Bone marrow (tissue), 2 donors: Measurements from ENCODE around the gene AZU1.
A peak's percentile ranks its signal among the peaks of the same experiment; 100 is the strongest.
"Not testable (repeated sequence)": the region's sequence is repeated elsewhere in the genome, so short reads cannot be mapped to it uniquely, and the experiment has no call there.

ENCODE experiments used
- DNase-seq, 2 donors: peaks; one replicate each; lab custom pipeline; 2025; lab: John Stamatoyannopoulos, UW

The AZU1 gene

DNA sequence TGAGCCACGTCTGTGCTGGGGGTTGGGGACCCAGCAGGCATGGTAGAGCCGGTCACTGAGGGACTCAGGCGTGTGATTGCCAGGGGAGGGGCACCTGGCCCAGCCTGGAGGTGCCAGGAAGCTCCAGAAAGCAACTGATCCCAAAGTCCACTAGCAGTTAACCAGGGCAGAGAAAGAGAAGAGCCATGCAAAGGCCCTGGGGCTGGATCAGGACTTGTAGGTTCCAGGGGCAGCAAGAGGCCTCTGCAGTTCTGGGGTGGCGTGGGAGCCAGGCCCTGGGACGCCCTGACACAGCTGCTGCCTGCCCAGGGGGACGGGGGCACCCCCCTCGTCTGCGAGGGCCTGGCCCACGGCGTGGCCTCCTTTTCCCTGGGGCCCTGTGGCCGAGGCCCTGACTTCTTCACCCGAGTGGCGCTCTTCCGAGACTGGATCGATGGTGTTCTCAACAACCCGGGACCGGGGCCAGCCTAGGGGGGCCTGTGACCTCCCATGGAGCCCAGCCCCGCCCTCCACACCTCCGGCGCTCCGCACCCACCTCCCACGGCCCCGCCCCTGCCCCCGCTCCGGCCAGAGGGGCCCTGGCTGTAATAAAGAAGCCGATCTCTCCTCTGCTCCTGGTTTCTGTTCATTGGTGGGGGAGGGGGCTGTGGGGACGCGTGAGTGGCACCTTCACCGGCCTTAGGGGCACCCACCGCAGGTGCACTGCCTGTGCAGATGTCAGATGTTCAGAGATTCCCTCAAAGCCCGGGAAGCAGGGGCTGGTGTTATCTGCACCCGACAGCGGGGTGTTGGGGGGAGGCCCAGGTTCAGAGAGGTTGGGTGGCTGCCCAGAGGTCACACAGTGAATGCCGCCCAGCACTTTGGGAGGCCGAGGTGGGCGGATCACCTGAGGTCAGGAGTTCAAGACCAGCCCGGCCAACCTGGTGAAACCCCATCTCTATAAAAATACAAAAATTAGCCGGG lies 4.1 kb downstream of the AZU1 start:
- DNase-seq = no peak

DNA sequence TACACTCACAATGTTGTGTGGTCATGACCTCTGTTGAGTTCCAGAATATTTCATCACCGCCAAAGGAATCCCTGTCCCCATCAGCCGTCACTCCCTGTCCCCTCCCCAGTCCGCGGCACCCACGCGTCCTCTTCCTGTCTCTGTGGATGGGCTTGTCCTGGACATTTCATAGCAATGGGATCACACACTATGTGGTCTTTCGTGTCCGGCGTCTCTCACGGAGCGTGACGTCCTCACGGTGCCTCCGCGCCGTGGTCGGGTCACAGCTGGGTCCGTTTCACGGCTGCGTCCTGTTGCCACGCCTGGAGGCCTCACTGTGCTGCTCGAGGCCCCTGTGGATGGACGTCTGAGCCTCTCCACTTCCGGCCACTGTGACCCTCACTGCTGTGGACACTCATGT lies 6.6 kb downstream of the AZU1 start:
- no peak for DNase-seq

DNA sequence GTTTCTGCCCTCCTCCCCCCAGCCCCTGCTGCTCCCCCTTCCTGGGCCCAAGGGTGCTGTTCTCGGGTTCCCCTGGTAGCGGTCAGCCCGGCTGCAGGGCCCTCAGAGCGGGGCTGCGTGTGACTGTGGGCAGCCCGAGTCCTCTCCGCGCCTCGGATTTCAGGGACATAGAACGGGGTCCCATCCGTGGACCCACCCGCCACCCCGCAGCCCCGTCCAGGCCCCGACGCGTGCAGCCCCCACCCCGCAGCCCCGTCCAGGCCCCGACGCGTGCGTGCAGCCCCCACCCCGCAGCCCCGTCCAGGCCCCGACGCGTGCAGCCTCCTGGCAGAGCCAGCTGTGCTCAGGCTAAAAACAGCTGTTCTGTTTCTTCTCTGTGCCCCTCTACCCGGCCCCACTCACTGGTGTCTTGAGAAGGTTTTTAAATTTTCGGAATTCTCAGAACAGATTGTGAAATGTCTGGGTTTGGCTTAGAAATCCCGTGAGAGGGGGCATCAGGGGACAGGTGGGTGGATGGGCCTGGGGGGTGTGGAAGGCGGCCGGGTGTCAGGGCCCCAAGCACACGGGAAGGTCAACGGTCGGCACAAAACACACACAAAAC lies 7.7 kb downstream of the AZU1 start:
- no peak for DNase-seq

DNA sequence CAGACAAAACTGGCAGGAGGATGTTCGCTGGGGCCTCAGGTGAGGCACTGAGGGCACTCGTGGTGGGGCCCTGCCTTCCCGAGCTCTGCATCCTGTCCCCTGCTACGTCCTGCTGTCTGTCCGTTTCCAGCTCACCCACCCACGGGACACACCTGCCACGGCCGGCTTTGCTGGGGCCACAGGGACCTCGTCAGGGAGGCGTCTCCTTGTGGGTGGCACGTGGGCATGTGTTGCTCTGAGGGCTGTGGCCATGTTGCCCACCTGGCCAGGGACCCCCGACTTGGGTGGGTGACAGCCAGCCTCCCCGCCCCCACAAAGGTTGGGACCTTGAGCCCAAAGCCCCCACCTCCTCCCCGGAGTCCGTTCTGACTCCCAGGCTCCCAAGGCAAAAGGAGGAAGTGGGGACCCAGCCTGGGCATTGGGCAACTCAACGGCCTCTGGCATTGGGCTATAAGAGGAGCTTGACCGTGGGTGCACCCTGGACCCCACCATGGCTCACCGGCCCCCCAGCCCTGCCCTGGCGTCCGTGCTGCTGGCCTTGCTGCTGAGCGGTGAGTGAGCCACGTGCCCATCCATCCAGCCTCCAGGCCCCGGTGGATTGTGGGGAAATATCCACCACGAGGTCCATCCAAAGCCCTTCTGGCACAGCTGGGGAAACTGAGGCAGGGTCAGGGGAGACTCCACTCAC lies 13.0 kb downstream of the AZU1 start, which contains the start of gene PRTN3:
Gene PRTN3, plus strand, starts transcription at position 481 of the 688 bp plus-strand sequence. Its CDS starts 10 bp downstream, at position 491.
- DNase-seq = peak in 1 of 2 donors; percentile 15

DNA sequence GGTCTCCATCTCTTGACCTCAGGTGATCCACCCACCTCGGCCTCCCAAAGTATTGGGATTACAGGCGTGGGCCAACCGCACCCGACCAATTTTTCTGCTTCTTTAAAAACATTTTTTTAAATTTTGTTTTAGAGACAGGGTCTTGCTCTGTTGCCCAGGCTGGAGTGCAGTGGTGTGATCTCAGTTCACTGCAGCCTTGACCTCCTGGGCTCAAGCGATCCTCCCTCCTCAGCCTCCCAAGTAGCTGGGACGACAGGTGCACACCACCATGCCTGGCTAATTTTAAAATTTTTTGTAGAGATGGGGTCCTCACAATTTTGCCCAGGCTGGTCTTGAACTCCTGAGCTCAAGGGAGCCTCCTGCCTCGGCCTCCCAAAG lies 15.2 kb downstream of the AZU1 start:
- not testable (repeated sequence) for DNase-seq

DNA sequence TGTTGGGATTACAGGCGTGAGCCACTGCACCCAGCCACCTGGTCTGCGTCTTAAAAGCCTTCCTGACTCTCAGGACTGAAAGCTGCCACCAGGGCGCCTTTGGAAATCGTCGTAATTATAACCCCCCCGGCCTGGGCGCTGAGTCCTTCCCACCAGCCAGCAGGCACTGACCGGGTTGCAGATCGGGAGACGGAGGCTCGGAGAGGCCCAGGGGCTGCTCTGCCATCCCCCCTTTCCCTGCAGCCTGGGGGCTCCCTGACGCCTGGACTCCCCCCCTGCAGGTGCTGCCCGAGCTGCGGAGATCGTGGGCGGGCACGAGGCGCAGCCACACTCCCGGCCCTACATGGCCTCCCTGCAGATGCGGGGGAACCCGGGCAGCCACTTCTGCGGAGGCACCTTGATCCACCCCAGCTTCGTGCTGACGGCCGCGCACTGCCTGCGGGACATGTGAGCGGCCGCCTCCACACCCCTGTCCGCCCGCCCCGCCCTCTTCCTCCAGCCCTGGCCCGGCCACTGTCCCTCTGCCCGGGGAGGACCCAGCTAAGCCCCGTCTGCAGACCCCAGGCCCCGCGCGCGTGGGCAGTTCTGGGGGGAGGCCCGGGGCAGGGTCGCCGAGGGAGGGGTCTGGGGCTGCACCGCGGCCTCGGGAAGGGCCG lies 15.7 kb downstream of the AZU1 start:
- DNase-seq = no peak

DNA sequence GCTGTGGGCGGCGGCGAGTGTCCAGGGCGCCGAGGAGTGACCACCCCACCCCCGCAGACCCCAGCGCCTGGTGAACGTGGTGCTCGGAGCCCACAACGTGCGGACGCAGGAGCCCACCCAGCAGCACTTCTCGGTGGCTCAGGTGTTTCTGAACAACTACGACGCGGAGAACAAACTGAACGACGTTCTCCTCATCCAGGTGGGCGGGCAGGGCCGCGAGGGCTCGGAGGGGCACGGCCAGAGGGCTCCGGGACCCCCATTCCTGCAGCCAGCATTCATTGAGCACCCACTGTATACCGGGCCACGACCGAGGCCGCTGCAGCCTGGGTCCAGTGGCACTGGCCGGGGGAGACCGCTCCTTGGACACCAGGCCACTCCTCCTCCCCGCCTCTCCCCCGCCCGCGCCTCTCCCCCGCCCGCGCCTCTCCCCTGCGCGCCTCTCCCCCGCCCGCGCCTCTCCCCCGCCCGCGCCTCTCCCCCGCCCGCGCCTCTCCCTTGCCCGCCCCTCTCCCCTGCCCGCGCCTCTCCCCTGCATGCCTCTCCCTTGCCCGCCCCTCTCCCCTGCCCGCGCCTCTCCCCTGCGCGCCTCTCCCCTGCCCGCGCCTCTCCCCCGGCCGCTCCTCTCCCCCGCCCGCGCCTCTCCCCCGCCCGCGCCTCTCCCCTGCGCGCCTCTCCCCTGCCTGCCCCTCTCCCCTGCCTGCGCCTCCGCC lies 16.4 kb downstream of the AZU1 start:
- no peak for DNase-seq

DNA sequence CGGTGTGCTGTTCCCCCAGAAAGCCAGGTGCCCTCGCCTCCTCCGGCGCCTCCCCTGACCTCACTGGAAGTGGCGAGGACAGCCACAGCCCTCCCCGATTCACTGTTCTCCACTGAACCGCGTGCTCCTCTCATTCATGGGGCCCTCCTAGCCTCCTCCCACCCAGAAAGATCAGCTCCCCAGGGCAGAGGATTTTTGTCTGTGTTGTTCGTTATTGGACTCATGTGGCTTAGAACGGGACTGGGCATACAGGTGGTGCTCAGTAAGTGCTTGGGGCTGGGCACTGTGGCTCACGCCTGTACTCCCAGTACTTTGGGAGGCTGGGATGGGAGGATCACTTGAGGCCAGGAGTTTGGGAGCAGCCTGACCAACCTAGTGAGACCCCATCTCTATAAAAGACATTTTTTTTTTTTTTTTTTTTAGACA lies 16.9 kb downstream of the AZU1 start:
- no peak for DNase-seq

DNA sequence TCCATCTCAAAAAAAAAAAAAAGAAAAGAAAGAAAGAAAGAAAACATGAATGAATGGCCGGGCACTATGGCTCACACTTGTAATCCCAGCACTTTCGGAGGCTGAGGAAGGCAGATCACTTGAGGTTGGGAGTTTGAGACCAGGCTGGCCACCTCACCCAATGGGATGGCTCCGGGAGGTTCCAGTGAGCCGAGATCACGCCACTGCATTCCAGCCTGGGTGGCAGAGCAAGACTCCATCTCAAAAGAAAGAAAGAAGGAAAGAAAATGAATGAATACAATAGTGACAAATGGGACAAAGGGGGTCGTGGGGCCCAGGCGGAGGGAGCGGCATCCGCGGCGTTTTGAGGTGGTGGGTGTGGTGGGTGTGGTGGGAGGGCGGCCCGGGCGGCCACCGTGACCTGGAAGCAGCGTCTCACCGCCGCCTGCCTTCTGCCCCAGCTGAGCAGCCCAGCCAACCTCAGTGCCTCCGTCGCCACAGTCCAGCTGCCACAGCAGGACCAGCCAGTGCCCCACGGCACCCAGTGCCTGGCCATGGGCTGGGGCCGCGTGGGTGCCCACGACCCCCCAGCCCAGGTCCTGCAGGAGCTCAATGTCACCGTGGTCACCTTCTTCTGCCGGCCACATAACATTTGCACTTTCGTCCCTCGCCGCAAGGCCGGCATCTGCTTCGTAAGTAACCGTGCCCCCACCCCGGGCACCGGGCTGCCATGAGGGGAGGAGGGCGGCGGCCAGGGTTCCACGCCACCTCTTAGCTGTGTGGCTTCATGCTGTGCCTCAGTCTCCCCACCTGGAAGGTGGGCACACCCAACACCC lies 18.3 kb downstream of the AZU1 start:
- no peak for DNase-seq

DNA sequence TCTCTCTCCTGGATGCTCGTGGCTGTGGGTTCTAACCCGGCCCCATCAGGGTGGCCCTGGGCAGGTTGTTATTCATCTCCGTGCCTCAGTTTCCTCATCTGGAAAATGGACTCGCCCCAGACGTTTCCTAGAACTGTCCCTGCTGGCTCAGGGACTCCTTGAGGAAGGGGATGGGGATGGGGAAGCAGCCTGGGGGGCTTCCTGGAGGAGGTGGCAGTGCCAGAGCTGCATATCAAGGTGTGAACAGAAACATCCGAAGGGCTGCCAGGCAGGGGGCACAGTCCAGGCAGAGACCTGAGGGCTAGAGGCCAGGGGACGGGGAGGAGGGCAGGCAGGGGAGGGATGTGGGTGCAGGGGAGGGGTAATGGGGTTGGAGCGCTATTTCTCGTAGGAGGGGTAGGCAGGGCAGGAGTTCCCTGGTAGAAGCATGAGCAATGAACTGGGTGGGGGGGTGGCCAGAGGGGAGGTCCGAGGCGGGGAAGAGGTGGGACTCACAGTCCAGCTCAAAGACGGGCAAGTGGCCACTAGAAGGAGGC lies 20.8 kb downstream of the AZU1 start:
- DNase-seq = no peak

DNA sequence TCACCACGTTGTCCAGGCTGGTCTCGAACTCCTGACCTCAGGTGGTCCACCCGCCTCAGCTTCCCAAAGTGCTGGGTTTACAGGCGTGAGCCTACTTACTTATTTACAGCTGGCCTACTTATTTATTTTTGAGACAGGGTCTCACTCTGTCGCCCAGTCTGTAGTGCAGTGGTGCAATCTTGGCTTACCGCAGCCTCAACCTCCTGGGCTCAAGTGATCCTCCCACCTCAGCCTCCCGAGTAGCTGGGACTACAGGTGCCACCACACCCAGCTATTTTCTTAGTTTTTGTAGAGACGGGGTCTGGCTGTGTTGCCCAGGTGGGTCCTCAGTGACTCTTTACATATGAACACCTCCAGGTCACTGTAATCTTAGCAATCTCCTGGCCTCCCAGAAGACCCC lies 21.6 kb downstream of the AZU1 start:
- DNase-seq = not testable (repeated sequence)

DNA sequence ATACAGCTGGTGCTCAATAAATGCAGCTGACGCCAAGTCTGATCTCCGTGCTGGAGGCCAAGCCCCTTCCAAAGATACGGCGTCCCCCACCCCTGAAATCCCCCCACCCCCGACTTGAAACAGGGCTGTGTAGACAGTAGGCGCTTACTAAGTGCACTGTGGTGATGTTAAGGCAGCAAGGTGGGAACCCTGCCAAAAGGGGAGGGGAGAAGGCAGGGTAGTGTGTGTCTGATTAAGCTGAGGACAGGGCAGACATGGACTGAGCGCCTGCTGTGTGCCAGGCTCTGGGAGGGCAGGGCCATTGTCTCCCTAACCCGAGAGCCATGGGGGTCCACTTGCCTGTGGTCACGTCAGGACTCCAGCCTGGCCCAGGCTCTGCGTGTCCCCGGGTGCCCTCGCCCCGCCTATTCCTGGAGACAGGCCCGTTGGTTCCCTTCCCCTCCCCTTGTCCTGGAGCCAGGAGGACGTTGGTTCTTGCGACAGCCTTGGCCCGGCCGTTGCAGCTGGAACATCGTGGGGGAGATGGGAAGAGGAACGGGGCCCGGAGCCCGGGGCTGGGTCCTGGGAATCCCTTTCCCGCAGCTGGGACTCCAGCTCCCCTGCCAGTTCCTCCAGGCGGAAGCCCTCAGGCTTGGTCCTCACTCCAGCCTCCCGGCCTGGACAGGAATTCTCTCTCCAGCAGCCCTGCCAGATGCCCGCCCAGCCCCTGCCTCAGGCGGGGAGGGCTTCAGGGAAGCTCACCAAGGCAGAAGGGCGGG lies 22.8 kb downstream of the AZU1 start:
- peak in 1 of 2 donors; percentile 33 for DNase-seq

DNA sequence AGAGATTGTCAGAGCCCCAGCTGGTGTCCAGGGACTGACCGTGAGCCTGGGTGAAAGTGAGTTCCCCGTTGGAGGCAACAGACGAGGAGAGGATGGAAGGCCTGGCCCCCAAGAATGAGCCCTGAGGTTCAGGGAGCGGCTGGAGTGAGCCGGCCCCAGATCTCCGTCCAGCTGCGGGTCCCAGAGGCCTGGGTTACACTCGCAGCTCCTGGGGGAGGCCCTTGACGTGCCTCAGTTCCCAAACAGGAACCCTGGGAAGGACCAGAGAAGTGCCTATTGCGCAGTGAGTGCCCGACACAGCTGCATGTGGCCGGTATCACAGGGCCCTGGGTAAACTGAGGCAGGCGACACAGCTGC lies 23.3 kb downstream of the AZU1 start:
- no peak for DNase-seq

DNA sequence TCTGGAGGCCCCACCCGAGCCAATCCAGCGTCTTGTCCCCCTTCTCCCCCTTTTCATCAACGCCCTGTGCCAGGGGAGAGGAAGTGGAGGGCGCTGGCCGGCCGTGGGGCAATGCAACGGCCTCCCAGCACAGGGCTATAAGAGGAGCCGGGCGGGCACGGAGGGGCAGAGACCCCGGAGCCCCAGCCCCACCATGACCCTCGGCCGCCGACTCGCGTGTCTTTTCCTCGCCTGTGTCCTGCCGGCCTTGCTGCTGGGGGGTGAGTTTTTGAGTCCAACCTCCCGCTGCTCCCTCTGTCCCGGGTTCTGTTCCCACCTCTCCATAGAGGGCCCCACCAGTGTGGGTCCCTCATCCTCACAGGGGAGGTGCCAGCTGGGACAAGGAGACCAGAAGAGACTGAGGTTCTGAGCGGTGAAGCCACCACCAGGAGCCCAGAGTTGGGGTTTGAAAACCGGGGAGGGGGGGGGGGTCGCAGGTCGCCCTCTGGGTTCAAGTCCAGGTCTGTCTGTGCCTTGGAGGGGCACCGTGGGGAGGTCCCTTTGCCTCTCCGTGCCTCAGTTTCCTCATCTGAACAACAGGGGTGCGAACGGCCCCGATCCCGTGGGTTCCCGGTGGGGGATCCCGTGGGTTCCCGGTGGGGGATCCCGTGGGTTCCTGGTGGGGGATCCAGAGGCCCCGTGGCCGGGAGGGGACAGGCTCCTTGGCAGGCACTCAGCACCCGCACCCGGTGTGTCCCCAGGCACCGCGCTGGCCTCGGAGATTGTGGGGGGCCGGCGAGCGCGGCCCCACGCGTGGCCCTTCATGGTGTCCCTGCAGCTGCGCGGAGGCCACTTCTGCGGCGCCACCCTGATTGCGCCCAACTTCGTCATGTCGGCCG lies 24.7 kb downstream of the AZU1 start, which contains the start of gene ELANE:
Gene ELANE, plus strand, starts transcription at position 168 of the 878 bp plus-strand sequence. Its CDS starts 26 bp downstream, at position 194.
- peak in 1 of 2 donors; percentile 15 for DNase-seq

DNA sequence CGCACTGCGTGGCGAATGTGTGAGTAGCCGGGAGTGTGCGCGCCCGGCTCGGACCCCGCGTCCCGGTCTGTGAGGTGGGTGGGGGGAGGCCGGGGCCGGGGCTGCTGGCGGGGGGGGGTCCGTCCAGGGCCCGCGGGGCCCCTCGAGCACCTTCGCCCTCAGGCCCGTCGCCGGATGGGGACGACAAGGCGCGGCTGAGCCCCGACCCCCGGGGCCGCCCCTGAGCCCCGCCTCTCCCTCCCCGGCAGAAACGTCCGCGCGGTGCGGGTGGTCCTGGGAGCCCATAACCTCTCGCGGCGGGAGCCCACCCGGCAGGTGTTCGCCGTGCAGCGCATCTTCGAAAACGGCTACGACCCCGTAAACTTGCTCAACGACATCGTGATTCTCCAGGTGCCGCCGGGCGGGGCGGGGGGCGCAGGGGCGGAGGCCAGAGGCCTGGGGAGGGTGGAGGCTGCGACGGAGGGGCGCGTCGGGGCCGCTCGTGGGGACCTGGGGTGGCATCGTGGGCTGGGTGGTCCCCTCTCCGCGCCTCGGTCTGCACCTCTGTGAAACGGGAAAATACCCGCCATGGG lies 25.5 kb downstream of the AZU1 start:
- no peak for DNase-seq

DNA sequence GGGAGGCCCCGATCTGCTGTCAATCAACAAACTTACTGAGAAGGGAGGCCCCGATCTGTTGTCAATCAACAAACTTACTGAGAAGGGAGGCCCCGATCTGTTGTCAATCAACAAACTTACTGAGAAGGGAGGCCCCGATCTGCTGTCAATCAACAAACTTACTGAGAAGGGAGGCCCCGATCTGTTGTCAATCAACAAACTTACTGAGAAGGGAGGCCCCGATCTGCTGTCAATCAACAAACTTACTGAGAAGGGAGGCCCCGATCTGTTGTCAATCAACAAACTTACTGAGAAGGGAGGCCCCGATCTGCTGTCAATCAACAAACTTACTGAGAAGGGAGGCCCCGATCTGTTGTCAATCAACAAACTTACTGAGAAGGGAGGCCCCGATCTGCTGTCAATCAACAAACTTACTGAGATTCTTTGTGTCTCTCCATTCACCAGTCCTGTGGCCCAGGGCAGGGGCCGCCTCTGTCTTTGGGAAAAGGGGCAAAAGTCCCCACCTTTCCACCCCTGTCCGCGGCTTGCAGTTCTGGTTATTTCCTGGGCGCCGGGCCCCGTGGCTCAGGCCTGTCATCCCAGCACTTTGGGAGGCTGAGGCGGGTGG lies 26.1 kb downstream of the AZU1 start:
- not testable (repeated sequence) for DNase-seq

DNA sequence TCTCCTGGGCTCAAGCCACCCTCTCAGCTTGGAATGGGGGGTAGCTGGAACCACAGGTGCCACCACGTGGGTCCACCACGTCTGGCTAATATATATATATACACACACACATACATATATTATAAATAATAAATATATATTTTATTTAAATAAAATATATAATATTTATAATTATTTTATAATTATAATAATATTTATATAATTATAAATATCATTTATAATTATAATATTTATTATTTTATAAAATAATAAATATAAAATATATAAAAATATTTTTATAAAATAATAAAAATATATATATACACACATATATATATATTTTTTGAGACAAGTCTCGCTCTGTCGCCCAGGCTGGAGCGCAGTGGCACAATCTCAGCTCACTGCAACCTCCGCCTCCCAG lies 26.9 kb downstream of the AZU1 start:
- no peak for DNase-seq

DNA sequence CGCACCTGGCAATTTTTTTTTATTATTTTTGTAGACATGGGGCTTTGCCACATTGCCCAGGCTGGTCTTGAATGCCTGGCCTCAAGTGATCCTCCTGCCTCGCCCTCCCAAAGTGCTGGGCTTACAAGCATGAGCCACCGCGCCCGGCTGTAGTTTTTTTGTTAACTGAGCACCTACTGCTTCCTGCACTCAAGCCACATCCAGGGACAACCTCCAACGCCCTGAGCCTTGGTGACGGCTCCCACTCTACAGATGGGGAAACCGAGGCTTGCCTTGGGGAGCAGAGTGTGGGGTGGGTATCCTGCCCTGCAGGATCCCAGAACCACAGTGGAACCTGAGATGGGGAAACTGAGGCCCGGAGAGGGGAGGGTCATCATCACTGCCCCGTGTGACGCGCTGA lies 27.5 kb downstream of the AZU1 start:
- DNase-seq = no peak
